SK-N-SH (cell line): ENCODE measurements around the gene GPN2.

Source experiments
- CHD2 ChIP-seq: fragments of 150-350 bp; IDR thresholded peaks from 2 replicates; pipeline ENCODE4 v1.6.1; 2018; ENCODE audit warnings: low read length; ENCODE audit not compliant: partially characterized antibody
- EP300 ChIP-seq, 2 experiments: IDR thresholded peaks; 2 replicates each; pipeline versions ENCODE4 v1.4.0 to v1.6.1; 2012; ENCODE audit warnings: borderline replicate concordance in 1 of 2, low read depth in 1 of 2, low read length in 1 of 2
- POLR2AphosphoS5 ChIP-seq: IDR thresholded peaks from 2 replicates; pipeline ENCODE4 v1.6.1; 2012; ENCODE audit warnings: low read depth, low read length
- RAD21 ChIP-seq: IDR thresholded peaks from 2 replicates; pipeline ENCODE4 v1.6.1; 2012; ENCODE audit warnings: mild to moderate bottlenecking, low read length
- RFX5 ChIP-seq: IDR thresholded peaks from 2 replicates; pipeline ENCODE4 v1.6.1; 2012; ENCODE audit warnings: mild to moderate bottlenecking, improper control_type of control experiment, low read length
- SIN3A ChIP-seq: IDR thresholded peaks from 2 replicates; pipeline ENCODE4 v1.6.1; 2012; ENCODE audit warnings: low read depth, mild to moderate bottlenecking, low read length, moderate library complexity, borderline replicate concordance
- TAF1 ChIP-seq: IDR thresholded peaks from 2 replicates; pipeline ENCODE4 v1.6.1; 2012; ENCODE audit warnings: low read depth, mild to moderate bottlenecking, low read length, moderate library complexity, borderline replicate concordance
- YY1 ChIP-seq: IDR thresholded peaks from 2 replicates; pipeline ENCODE4 v1.4.0; 2012; ENCODE audit warnings: low read depth, mild to moderate bottlenecking
- TF ChIP-seq, protein P1 (sequence below): fragments of 200-600 bp; sonication (generic); IDR thresholded peaks from 2 replicates; pipeline ENCODE4 v1.6.1; 2017; ENCODE audit warnings: antibody characterized with exemption, mild to moderate bottlenecking, moderate library complexity
- TF ChIP-seq, protein P2 (sequence below): fragments of 150-350 bp; IDR thresholded peaks from 2 replicates; pipeline ENCODE4 v1.6.1; 2016; ENCODE audit warnings: mild to moderate bottlenecking, low read depth, low read length

DNA sequence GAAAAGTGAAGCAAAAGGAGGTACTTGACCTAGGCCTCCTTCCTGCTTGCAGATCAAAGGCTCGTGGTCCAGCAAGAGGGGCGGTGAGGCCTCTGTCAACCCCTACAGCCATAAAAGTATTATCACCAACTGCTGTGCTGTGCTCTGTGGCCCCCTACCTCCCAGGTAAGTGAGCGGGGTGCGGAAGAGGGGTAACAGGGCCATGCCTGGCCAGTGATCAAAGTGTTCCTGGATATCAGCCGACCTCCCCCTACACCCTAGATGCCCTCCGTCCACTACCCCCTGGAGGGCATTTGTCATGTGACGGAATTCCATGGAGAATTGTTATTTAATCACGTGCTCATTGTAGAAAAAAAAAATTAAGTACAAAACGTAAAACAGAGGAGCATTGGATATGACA, 37.4 kb downstream of the GPN2 start:
- TF ChIP-seq TAF1 (no peak), EP300 (IDR thresholded peaks at IDR 0.05; ENCODE audit: borderline replicate concordance in 1 of 2, low read depth in 1 of 2, low read length in 1 of 2) (no peak), POLR2AphosphoS5 (no peak), YY1 (no peak), CHD2 (no peak), SIN3A (no peak), RAD21 (no peak), RFX5 (no peak)
- TF ChIP-seq, protein P1, sequence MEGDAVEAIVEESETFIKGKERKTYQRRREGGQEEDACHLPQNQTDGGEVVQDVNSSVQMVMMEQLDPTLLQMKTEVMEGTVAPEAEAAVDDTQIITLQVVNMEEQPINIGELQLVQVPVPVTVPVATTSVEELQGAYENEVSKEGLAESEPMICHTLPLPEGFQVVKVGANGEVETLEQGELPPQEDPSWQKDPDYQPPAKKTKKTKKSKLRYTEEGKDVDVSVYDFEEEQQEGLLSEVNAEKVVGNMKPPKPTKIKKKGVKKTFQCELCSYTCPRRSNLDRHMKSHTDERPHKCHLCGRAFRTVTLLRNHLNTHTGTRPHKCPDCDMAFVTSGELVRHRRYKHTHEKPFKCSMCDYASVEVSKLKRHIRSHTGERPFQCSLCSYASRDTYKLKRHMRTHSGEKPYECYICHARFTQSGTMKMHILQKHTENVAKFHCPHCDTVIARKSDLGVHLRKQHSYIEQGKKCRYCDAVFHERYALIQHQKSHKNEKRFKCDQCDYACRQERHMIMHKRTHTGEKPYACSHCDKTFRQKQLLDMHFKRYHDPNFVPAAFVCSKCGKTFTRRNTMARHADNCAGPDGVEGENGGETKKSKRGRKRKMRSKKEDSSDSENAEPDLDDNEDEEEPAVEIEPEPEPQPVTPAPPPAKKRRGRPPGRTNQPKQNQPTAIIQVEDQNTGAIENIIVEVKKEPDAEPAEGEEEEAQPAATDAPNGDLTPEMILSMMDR, result no peak
- TF ChIP-seq, protein P2, sequence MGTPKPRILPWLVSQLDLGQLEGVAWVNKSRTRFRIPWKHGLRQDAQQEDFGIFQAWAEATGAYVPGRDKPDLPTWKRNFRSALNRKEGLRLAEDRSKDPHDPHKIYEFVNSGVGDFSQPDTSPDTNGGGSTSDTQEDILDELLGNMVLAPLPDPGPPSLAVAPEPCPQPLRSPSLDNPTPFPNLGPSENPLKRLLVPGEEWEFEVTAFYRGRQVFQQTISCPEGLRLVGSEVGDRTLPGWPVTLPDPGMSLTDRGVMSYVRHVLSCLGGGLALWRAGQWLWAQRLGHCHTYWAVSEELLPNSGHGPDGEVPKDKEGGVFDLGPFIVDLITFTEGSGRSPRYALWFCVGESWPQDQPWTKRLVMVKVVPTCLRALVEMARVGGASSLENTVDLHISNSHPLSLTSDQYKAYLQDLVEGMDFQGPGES, result no peak
